ENCODE results near the gene TRERF1.

DNA sequence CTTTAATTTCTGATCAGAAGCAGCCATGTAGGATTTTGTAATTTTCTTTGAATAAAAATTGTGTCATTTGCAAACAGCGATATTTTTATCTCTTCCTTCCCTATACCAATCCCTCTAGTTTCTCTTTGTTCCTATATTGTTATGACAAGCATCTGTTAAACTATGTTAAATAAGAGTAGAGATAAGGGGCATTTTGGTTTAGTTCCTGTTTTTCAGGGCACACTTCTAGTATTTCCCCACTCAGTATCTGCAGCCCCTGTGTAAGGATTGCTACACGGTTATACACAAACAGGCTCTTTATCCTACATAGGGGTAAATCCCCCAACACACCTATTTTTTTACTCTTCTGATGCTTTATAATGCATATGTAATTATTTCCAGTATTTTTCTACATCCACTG, 42.1 kb downstream of the TRERF1 start:
- TF ChIP-seq, protein P1, sequence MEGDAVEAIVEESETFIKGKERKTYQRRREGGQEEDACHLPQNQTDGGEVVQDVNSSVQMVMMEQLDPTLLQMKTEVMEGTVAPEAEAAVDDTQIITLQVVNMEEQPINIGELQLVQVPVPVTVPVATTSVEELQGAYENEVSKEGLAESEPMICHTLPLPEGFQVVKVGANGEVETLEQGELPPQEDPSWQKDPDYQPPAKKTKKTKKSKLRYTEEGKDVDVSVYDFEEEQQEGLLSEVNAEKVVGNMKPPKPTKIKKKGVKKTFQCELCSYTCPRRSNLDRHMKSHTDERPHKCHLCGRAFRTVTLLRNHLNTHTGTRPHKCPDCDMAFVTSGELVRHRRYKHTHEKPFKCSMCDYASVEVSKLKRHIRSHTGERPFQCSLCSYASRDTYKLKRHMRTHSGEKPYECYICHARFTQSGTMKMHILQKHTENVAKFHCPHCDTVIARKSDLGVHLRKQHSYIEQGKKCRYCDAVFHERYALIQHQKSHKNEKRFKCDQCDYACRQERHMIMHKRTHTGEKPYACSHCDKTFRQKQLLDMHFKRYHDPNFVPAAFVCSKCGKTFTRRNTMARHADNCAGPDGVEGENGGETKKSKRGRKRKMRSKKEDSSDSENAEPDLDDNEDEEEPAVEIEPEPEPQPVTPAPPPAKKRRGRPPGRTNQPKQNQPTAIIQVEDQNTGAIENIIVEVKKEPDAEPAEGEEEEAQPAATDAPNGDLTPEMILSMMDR (IDR thresholded peaks at IDR 0.05), result no peak
- TF ChIP-seq POLR2AphosphoS5 (IDR thresholded peaks at IDR 0.05), result no peak
- TF ChIP-seq POLR2A (IDR thresholded peaks at IDR 0.05), result no peak

Measured in upper lobe of left lung (tissue), 4 donors.